Testis (tissue), 2 donors: ENCODE results near the gene ZKSCAN5.

Experiments
- POLR2A ChIP-seq: fragments of 450-650 bp; IDR thresholded peaks from one replicate; pipeline ENCODE4 v1.6.1; 2017; ENCODE audit warnings: antibody characterized with exemption, mild to moderate bottlenecking, moderate library complexity
- TF ChIP-seq, protein P1 (sequence below), 3 experiments: fragments of 450-650 bp in 2 of 3; fragments of 200-600 bp in 1 of 3; sonication (generic) in 1 of 3; IDR thresholded peaks; one replicate each; pipeline ENCODE4 v1.5.1; 2016 to 2019; ENCODE audit warnings: antibody characterized with exemption in 3 of 3, mild to moderate bottlenecking in 2 of 3, moderate library complexity in 1 of 3

DNA sequence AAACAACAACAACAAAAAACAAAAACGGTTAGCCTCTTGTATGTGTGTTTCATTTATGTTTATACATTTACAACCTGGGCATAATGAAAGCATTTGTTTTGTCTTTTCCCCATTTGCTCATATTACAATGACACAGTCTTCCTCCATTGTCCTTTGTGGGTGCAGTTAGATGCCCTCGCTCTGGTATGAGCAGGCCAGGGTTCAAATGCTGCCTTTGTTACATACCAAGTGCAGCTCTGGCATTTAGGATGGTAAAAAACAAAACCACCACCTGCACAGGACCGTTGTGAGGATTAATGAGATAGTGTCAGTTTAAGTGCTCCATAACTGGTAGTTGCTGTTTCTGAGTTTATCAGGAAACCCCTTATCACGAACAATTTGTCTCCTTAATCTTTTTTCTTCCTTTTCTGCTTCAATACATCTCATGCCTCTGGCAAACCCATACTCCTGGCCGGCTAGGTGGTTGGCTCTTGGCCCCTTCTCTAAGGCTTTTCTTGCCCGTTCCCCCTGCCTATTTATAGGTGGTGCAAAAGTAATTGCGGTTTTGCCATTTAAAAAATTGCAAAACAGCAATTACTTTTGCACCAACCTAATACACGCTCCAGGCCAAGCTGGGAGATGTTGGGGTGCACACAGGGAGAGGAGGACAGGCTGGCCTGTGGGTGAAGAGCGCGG lies 75.0 kb downstream of the ZKSCAN5 start:
- TF ChIP-seq, protein P1, sequence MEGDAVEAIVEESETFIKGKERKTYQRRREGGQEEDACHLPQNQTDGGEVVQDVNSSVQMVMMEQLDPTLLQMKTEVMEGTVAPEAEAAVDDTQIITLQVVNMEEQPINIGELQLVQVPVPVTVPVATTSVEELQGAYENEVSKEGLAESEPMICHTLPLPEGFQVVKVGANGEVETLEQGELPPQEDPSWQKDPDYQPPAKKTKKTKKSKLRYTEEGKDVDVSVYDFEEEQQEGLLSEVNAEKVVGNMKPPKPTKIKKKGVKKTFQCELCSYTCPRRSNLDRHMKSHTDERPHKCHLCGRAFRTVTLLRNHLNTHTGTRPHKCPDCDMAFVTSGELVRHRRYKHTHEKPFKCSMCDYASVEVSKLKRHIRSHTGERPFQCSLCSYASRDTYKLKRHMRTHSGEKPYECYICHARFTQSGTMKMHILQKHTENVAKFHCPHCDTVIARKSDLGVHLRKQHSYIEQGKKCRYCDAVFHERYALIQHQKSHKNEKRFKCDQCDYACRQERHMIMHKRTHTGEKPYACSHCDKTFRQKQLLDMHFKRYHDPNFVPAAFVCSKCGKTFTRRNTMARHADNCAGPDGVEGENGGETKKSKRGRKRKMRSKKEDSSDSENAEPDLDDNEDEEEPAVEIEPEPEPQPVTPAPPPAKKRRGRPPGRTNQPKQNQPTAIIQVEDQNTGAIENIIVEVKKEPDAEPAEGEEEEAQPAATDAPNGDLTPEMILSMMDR (IDR thresholded peaks at IDR 0.05), result no peak
- TF ChIP-seq POLR2A, result no peak
